Keratinocyte (primary cell): Measurements from ENCODE around the gene KCNF1. TPM values are rescaled to one million over a fixed set of nuclear protein-coding genes. Genes with fewer than 3 reads are reported as not detected.

ENCODE experiments used
- DNase-seq: peaks from one replicate; pipeline ENCODE4 v3.0.0-alpha.2; 2011; ENCODE audit warnings: low read depth, missing footprints, low spot score
- FAIRE-seq: peaks from 2 replicates; lab custom pipeline; 2011; peaks lifted over from hg19 to GRCh38; lab: Jason Lieb, UNC
- H2AFZ ChIP-seq: 2 replicates; pipeline ENCODE4 v1.6.0; 2012; ENCODE audit warnings: low read length, control low read depth, inconsistent platforms; ENCODE audit not compliant: control insufficient read depth
- H3K27ac ChIP-seq: 2 replicates; pipeline ENCODE4 v1.5.1; 2011; ENCODE audit warnings: low read length; ENCODE audit not compliant: control insufficient read depth, insufficient read depth
- H3K27me3 ChIP-seq: 3 replicates; pipeline ENCODE4 v1.6.0; 2011; ENCODE audit warnings: low read length; ENCODE audit not compliant: control insufficient read depth, insufficient read depth; ENCODE audit errors: extremely low read depth
- H3K36me3 ChIP-seq, 2 experiments: 2 replicates in 1 of 2; 3 replicates in 1 of 2; pipeline ENCODE4 v1.5.1; 2011; ENCODE audit warnings: low read length in 2 of 2, mild to moderate bottlenecking in 1 of 2; ENCODE audit not compliant: control insufficient read depth in 2 of 2, insufficient read depth in 2 of 2; ENCODE audit errors: extremely low read depth in 1 of 2
- H3K4me1 ChIP-seq: 3 replicates; pipeline ENCODE4 v1.5.1; 2011; ENCODE audit warnings: low read length; ENCODE audit not compliant: control insufficient read depth, insufficient read depth; ENCODE audit errors: extremely low read depth
- H3K4me2 ChIP-seq: 3 replicates; pipeline ENCODE4 v1.6.0; 2011; ENCODE audit warnings: low read depth, low read length; ENCODE audit not compliant: control insufficient read depth, insufficient read depth; ENCODE audit errors: extremely low read depth
- H3K4me3 ChIP-seq, 3 experiments: fragments of 200-600 bp in 1 of 3; sonication (generic) in 1 of 3; 2 replicates in 2 of 3; 3 replicates in 1 of 3; pipeline ENCODE4 v1.5.1; 2011 to 2016; ENCODE audit warnings: low read length in 3 of 3, mild to moderate bottlenecking in 3 of 3, control low read depth in 2 of 3, inconsistent platforms in 1 of 3, low read depth in 1 of 3, mixed read lengths in 1 of 3, mixed run types in 1 of 3, moderate library complexity in 1 of 3; ENCODE audit not compliant: control insufficient read depth in 2 of 3, insufficient read depth in 2 of 3; ENCODE audit errors: extremely low read depth in 1 of 3
- H3K79me2 ChIP-seq: 2 replicates; pipeline ENCODE4 v1.6.0; 2012; ENCODE audit warnings: low read length; ENCODE audit not compliant: control insufficient read depth, insufficient read depth
- H3K9ac ChIP-seq: 3 replicates; pipeline ENCODE4 v1.6.0; 2011; ENCODE audit warnings: low read length; ENCODE audit not compliant: control insufficient read depth, insufficient read depth; ENCODE audit errors: extremely low read depth
- H3K9me1 ChIP-seq: 3 replicates; pipeline ENCODE4 v1.6.0; 2011; ENCODE audit warnings: low read length; ENCODE audit not compliant: control insufficient read depth, insufficient read depth; ENCODE audit errors: extremely low read depth
- H3K9me3 ChIP-seq: 2 replicates; pipeline ENCODE4 v1.5.1; 2012; ENCODE audit warnings: low read depth, low read length; ENCODE audit not compliant: control insufficient read depth
- H4K20me1 ChIP-seq: 3 replicates; pipeline ENCODE4 v1.6.0; 2011; ENCODE audit warnings: low read length; ENCODE audit not compliant: control insufficient read depth, insufficient read depth; ENCODE audit errors: extremely low read depth
- EZH2 ChIP-seq: IDR thresholded peaks from one replicate; pipeline ENCODE4 v1.6.1; 2012; ENCODE audit warnings: inconsistent platforms, mild to moderate bottlenecking, low read length, moderate library complexity
- dilution Hi-C: fragments of 300-500 bp; cut with MboI; formaldehyde crosslinking; loops from one replicate; pipeline ENCODE4 v1.7.0; 2020; ENCODE audit warnings: low sequenced_read_pairs; ENCODE audit not compliant: extremely low pct_ligation_motif_present
- polyA plus RNA-seq, 5 experiments: library from polyadenylated mRNA; depleted of rRNA in 3 of 5; stranded (reverse) in 3 of 5; stranded (forward) in 1 of 5; unstranded in 1 of 5; fragments of >200 nt; gene quantifications; 1 replicate in 1 of 5; 2 replicates in 3 of 5; 3 replicates in 1 of 5; pipeline versions ENCODE4 v1.2.1 to v1.2.3, GENCODE V29; 2011 to 2012; ENCODE audit warnings: missing spikeins in 2 of 5, low read depth in 1 of 5, low replicate concordance in 1 of 5
- TF ChIP-seq, protein P1 (sequence below), 3 experiments: IDR thresholded peaks in 1 of 3; conservative IDR thresholded peaks in 1 of 3; optimal IDR thresholded peaks in 1 of 3; 2 replicates in 2 of 3; 3 replicates in 1 of 3; pipeline versions ENCODE3 to v1.5.1; 2011; ENCODE audit warnings: low read length in 3 of 3, mild to moderate bottlenecking in 3 of 3, moderate library complexity in 2 of 3, control low read depth in 1 of 3, inconsistent platforms in 1 of 3; ENCODE audit not compliant: insufficient read depth in 2 of 3; ENCODE audit errors: extremely low read depth in 1 of 3

KCNF1 gene
- polyA plus RNA-seq, 1 donor (not counting 4 experiments of a cell fraction or from before 2014, with no cell fraction given), result 0.05 TPM

DNA sequence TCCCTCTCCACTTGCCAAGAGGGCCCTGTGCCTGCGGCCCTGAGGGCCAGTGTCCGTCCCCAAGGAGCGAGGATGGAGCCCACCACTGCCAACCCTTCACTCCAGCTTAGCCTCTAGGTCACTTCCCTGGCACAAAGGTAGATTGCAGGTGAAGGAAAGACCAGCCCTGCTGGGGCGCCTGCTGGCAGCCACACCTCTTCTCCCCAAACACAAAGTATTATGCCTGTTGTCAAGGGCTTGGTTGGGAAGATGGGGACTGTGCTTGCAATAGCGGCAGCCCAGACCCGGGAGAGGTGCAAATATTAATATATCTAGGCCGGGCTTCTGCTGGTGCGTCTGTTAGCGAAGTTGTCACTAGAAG, 7.7 kb downstream of the KCNF1 start:
- Histone ChIP-seq H3K27me3 (peaks cover 28% of the 10 kb centered on the region), H3K9me3 (no peaks in the 10 kb centered on the region), H3K4me1 (no peaks in the 10 kb centered on the region), H3K79me2 (no peaks in the 10 kb centered on the region), H3K9ac (no peak overlapping the region), H4K20me1 (no peaks in the 10 kb centered on the region), H3K4me2 (no peak overlapping the region), H3K36me3 (no peaks in the 10 kb centered on the region), H3K27ac (no peak overlapping the region), H3K4me3 (no peak overlapping the region), H3K9me1 (no peaks in the 10 kb centered on the region), H2AFZ (no peak overlapping the region)
- DNase-seq (no peak), FAIRE-seq (no peak)
- dilution Hi-C loops, result no loop called here
- TF ChIP-seq, protein P1, sequence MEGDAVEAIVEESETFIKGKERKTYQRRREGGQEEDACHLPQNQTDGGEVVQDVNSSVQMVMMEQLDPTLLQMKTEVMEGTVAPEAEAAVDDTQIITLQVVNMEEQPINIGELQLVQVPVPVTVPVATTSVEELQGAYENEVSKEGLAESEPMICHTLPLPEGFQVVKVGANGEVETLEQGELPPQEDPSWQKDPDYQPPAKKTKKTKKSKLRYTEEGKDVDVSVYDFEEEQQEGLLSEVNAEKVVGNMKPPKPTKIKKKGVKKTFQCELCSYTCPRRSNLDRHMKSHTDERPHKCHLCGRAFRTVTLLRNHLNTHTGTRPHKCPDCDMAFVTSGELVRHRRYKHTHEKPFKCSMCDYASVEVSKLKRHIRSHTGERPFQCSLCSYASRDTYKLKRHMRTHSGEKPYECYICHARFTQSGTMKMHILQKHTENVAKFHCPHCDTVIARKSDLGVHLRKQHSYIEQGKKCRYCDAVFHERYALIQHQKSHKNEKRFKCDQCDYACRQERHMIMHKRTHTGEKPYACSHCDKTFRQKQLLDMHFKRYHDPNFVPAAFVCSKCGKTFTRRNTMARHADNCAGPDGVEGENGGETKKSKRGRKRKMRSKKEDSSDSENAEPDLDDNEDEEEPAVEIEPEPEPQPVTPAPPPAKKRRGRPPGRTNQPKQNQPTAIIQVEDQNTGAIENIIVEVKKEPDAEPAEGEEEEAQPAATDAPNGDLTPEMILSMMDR (optimal IDR thresholded peaks at IDR 0.05 in 1 of 3, IDR thresholded peaks at IDR 0.05 in 1 of 3, conservative IDR thresholded peaks at IDR 0.05 in 1 of 3; ENCODE audit: extremely low read depth in 1 of 3, insufficient read depth in 2 of 3, low read length in 3 of 3), result no peak

DNA sequence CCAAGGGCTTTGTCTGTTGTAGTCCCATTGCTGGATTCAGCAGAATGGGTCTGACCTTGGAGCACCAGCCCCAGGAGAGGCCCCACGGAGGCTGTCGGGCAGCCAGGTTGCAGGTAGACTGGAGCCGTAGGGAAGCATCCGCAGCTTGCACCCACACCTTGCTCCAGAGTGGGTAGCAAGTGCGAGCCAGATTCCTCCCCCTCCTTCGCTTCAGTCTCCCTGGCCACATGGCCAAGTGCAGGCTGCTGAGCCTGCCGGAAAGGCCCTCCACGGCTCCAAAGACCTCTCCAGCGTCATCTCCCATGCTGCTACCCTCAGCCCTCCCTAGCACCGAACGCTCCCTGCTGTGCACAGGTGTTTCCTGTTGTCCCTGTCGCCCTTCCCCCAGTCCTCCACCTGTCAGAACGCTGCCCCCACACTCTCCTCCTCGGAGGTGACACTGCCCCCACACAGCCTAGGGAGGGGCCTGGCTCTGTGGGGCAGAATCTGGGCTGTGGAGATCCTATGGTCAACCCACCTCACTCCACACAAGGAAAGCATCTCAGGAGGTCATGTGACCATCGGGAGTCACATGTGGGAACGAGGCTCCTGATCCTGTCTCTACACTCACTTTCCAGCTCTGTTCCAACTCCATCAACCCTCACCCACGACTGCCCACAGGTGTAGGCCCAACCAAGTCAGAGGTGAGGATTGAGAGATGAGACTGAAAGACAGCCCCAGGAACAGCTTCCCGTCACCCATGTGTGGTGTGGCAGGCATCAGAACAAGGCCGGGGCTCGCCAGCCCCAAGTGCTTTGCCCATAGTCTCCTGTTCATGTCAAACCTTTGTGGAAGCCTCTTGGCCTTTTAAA, 8.3 kb downstream of the KCNF1 start:
- no peaks in the 10 kb centered on the region for H3K79me2 ChIP-seq
- H3K4me3 ChIP-seq, result no peak overlapping the region
- H3K9me3 ChIP-seq, result no peaks in the 10 kb centered on the region
- FAIRE-seq (no peak), DNase-seq (no peak)
- H3K27ac ChIP-seq, result no peak overlapping the region
- no peak overlapping the region for H2AFZ ChIP-seq
- peaks cover 25% of the 10 kb centered on the region for H3K27me3 ChIP-seq
- no peaks in the 10 kb centered on the region for H3K36me3 ChIP-seq
- TF ChIP-seq, protein P1 (optimal IDR thresholded peaks at IDR 0.05 in 1 of 3, IDR thresholded peaks at IDR 0.05 in 1 of 3, conservative IDR thresholded peaks at IDR 0.05 in 1 of 3; ENCODE audit: extremely low read depth in 1 of 3, insufficient read depth in 2 of 3, low read length in 3 of 3), result no peak
- TF ChIP-seq EZH2, result no peak
- no peaks in the 10 kb centered on the region for H4K20me1 ChIP-seq
- no peaks in the 10 kb centered on the region for H3K9me1 ChIP-seq
- no peak overlapping the region for H3K4me2 ChIP-seq
- no peak overlapping the region for H3K9ac ChIP-seq
- dilution Hi-C loops, result no loop called here
- H3K4me1 ChIP-seq, result no peaks in the 10 kb centered on the region
